ENCODE measurements around the gene THOP1. TPM values are rescaled to one million over a fixed set of nuclear protein-coding genes. Genes with fewer than 3 reads are reported as not detected.

THOP1 gene
- total RNA-seq: 79.0 and 115 TPM in 2 replicates

GRCh38 chr19:2785244-2785997 lies at the start of gene THOP1:
Gene THOP1, plus strand, starts transcription at chr19:2785503. Its CDS starts 160 bp downstream, at chr19:2785663.

GRCh38 chr19:2739602-2740313 lies 45.5 kb upstream of the THOP1 start, which contains the start of gene SLC39A3:
Gene SLC39A3, minus strand, starts transcription at chr19:2740017. Its CDS starts 2,760 bp downstream, at chr19:2737257.

GRCh38 chr19:2782936-2783780 lies 2.1 kb upstream of the THOP1 start, which contains the start of gene SGTA:
Gene SGTA, minus strand, starts transcription at chr19:2783273. Its CDS starts 14,205 bp downstream, at chr19:2769068.

GRCh38 chr19:2819540-2820111 lies 34.3 kb downstream of the THOP1 start, which contains the start of gene ZNF554:
Gene ZNF554, plus strand, starts transcription at chr19:2819868. Its CDS starts 204 bp downstream, at chr19:2820072.

GRCh38 chr19:2840794-2841791 lies 55.8 kb downstream of the THOP1 start, which contains the start of gene ZNF555:
Gene ZNF555, plus strand, starts transcription at chr19:2841475. Its CDS starts 98 bp downstream, at chr19:2841573.

Other genes with a start within 250 kb of the THOP1 start
- 0.49 and 2.1 TPM in 2 replicates for gene GNG7, start 82.8 kb upstream of the THOP1 start, total RNA-seq
- gene DIRAS1, start 64.1 kb upstream of the THOP1 start, total RNA-seq: under 0.01 and 0.19 TPM in 2 replicates
- 15.7 and 21.1 TPM in 2 replicates for gene SLC39A3, start 45.5 kb upstream of the THOP1 start, total RNA-seq
- 26.6 and 38.5 TPM in 2 replicates for gene SGTA, start 2.2 kb upstream of the THOP1 start, total RNA-seq
- gene ZNF554, start 34.4 kb downstream of the THOP1 start, total RNA-seq: 2.3 and 3.3 TPM in 2 replicates
- 2.9 and 7.9 TPM in 2 replicates for gene ZNF555, start 56.0 kb downstream of the THOP1 start, total RNA-seq
- not detected in 2 replicates for gene ZNF556, start 81.8 kb downstream of the THOP1 start, total RNA-seq
- 4.6 and 4.7 TPM in 2 replicates for gene ZNF57, start 115.4 kb downstream of the THOP1 start, total RNA-seq
- 5.7 and 5.9 TPM in 2 replicates for gene ZNF77, start 159.5 kb downstream of the THOP1 start, total RNA-seq
- 0.97 and 3.0 TPM in 2 replicates for gene TLE6, start 192.1 kb downstream of the THOP1 start, total RNA-seq
- 13.4 and 32.9 TPM in 2 replicates for gene TLE2, start 243.8 kb downstream of the THOP1 start, total RNA-seq

Data from bladder microvascular endothelial cell (primary cell).